Common myeloid progenitor, CD34-positive (primary cell): ENCODE measurements around the gene LINGO1.

Experiments used
- CTCF ChIA-PET: fragments of 350-600 bp; sonication (Branson Sonifier 250); formaldehyde crosslinking; loops from one replicate; lab custom pipeline; 2021; ENCODE audit warnings: antibody characterized with exemption; lab: Charles Lee
- POLR2A ChIA-PET: fragments of 350-600 bp; sonication (Branson Sonifier 250); formaldehyde crosslinking; loops from one replicate; lab custom pipeline; 2021; ENCODE audit warnings: antibody characterized with exemption; lab: Charles Lee
- DNase-seq, 3 donors: peaks; one replicate each; pipeline versions ENCODE4 v3.0.0 to v3.0.0-alpha.2; 2013
- H3K27ac ChIP-seq, 2 experiments: 1 replicate in 1 of 2; 2 replicates in 1 of 2; pipeline ENCODE4 v1.7.0; 2013; ENCODE audit warnings: inconsistent platforms in 2 of 2, low read length in 2 of 2, mild to moderate bottlenecking in 2 of 2, low read depth in 1 of 2, moderate library complexity in 1 of 2; ENCODE audit not compliant: severe bottlenecking in 2 of 2, insufficient read depth in 1 of 2, poor library complexity in 1 of 2
- H3K27me3 ChIP-seq, 5 experiments: replicated peaks in 2 of 5; 1 replicate in 3 of 5; 2 replicates in 2 of 5; pipeline versions ENCODE4 v1.6.1 to v1.7.0; 2013; ENCODE audit warnings: low read length in 4 of 5, mild to moderate bottlenecking in 2 of 5, moderate library complexity in 2 of 5, inconsistent platforms in 1 of 5; ENCODE audit not compliant: insufficient read depth in 5 of 5, control insufficient read depth in 4 of 5
- H3K36me3 ChIP-seq, 4 experiments: 1 replicate in 2 of 4; 2 replicates in 2 of 4; pipeline versions ENCODE4 v1.6.1 to v1.7.0; 2013; ENCODE audit warnings: low read length in 3 of 4, control low read depth in 1 of 4, mild to moderate bottlenecking in 1 of 4; ENCODE audit not compliant: control insufficient read depth in 4 of 4, insufficient read depth in 4 of 4
- H3K4me1 ChIP-seq, 4 experiments: 1 replicate in 3 of 4; 2 replicates in 1 of 4; pipeline versions ENCODE4 v1.6.1 to v1.7.1; 2013; ENCODE audit warnings: low read length in 3 of 4, mild to moderate bottlenecking in 3 of 4, control low read depth in 1 of 4, inconsistent platforms in 1 of 4, moderate library complexity in 1 of 4; ENCODE audit not compliant: control insufficient read depth in 4 of 4, insufficient read depth in 4 of 4; ENCODE audit errors: control extremely low read depth in 1 of 4
- H3K4me3 ChIP-seq, 7 experiments: 1 replicate in 4 of 7; 2 replicates in 3 of 7; pipeline versions ENCODE4 v1.5.1 to v1.7.0; 2013; ENCODE audit warnings: mild to moderate bottlenecking in 7 of 7, low read length in 6 of 7, moderate library complexity in 6 of 7, inconsistent platforms in 2 of 7, low read depth in 2 of 7, control low read depth in 1 of 7; ENCODE audit not compliant: insufficient read depth in 4 of 7, control insufficient read depth in 1 of 7; ENCODE audit errors: extremely low read depth in 1 of 7
- H3K9me3 ChIP-seq, 5 experiments: 1 replicate in 4 of 5; 2 replicates in 1 of 5; pipeline versions ENCODE4 v1.6.1 to v1.7.1; 2013; ENCODE audit warnings: low read length in 4 of 5, mild to moderate bottlenecking in 2 of 5, inconsistent platforms in 1 of 5, low read depth in 1 of 5, moderate library complexity in 1 of 5; ENCODE audit not compliant: control insufficient read depth in 4 of 5, insufficient read depth in 2 of 5; ENCODE audit errors: control extremely low read depth in 1 of 5
- WGBS: methylation state at CpG from one replicate; pipeline ENCODE4 v1.1.5; 2013; ENCODE audit not compliant: insufficient coverage; 5-methylcytosine and 5-hydroxymethylcytosine counted together

Gene LINGO1

GRCh38 chr15:77672135-77672534 is 39.4 kb upstream of the LINGO1 start:
- DNase-seq: no peak
- H3K4me3 ChIP-seq: no peak overlapping the region
- no peaks in the 10 kb centered on the region for H3K36me3 ChIP-seq
- 50% methylated on average over 1 of the region's 7 CpGs for WGBS
- H3K4me1 ChIP-seq: no peaks in the 10 kb centered on the region
- H3K9me3 ChIP-seq: peaks cover 0 to 2% (median 0%) of the 10 kb centered on the region in 5 experiments
- ChIA-PET CTCF (interaction anchor here (0.9 kb wide), 1 partner anchor 14 kb away, joined by 3 read pairs; no protein-coding TSS in a partner anchor), POLR2A (no interaction called here)
- no peak overlapping the region for H3K27ac ChIP-seq
- H3K27me3 ChIP-seq: peaks cover 0 to 44% (median 10%) of the 10 kb centered on the region in 5 experiments

GRCh38 chr15:77671362-77672056 is 38.8 kb upstream of the LINGO1 start:
- no peak for DNase-seq
- Histone ChIP-seq H3K4me1 (no peaks in the 10 kb centered on the region), H3K36me3 (no peaks in the 10 kb centered on the region), H3K27me3 (peaks cover 0 to 44% (median 10%) of the 10 kb centered on the region in 5 experiments), H3K4me3 (no peak overlapping the region), H3K9me3 (peaks cover 0 to 2% (median 0%) of the 10 kb centered on the region in 5 experiments), H3K27ac (no peak overlapping the region)
- ChIA-PET POLR2A (no interaction called here), CTCF (interaction anchor here (0.6 kb wide), 1 partner anchor 35 kb away, joined by 3 read pairs; no protein-coding TSS in a partner anchor)
- 80% methylated on average over 10 of the region's 13 CpGs for WGBS

- POLR2A ChIA-PET: no interaction called here
These were observed 38.0 kb upstream of the LINGO1 start for GRCh38 chr15:77670558-77671361.

GRCh38 chr15:77669896-77670295 is 37.2 kb upstream of the LINGO1 start:
- H3K36me3 ChIP-seq: no peaks in the 10 kb centered on the region
- H3K4me1 ChIP-seq: no peaks in the 10 kb centered on the region
- POLR2A ChIA-PET: no interaction called here
- H3K4me3 ChIP-seq: no peak overlapping the region
- CTCF ChIA-PET: no interaction called here
- no peak for DNase-seq
- H3K27me3 ChIP-seq: peaks cover 0 to 44% (median 13%) of the 10 kb centered on the region in 5 experiments
- peaks cover 0 to 2% (median 0%) of the 10 kb centered on the region in 5 experiments for H3K9me3 ChIP-seq
- WGBS: 100% methylated on average over 2 of the region's 4 CpGs
- H3K27ac ChIP-seq: no peak overlapping the region

More at GRCh38 chr15:77670558-77671361, 38.0 kb upstream of the LINGO1 start:
- Histone ChIP-seq H3K9me3 (peaks cover 0 to 2% (median 0%) of the 10 kb centered on the region in 5 experiments), H3K36me3 (no peaks in the 10 kb centered on the region), H3K4me3 (no peak overlapping the region), H3K27ac (no peak overlapping the region), H3K4me1 (no peaks in the 10 kb centered on the region), H3K27me3 (peaks cover 0 to 44% (median 13%) of the 10 kb centered on the region in 5 experiments)
- WGBS: 100% methylated on average over 4 of the region's 5 CpGs
- no peak for DNase-seq
- CTCF ChIA-PET: interaction anchor here (0.6 kb wide), 1 partner anchor 34 kb away, joined by 3 read pairs; no protein-coding TSS in a partner anchor

GRCh38 chr15:77667338-77668234 is 34.9 kb upstream of the LINGO1 start:
- 82% methylated on average over 9 of the region's 11 CpGs for WGBS
- H3K27me3 ChIP-seq: peaks cover 0 to 28% (median 11%) of the 10 kb centered on the region in 5 experiments
- no peak overlapping the region for H3K4me3 ChIP-seq
- CTCF ChIA-PET: no interaction called here
- H3K27ac ChIP-seq: no peak overlapping the region
- no peak for DNase-seq
- H3K36me3 ChIP-seq: no peaks in the 10 kb centered on the region
- POLR2A ChIA-PET: no interaction called here
- H3K9me3 ChIP-seq: no peaks in the 10 kb centered on the region
- no peaks in the 10 kb centered on the region for H3K4me1 ChIP-seq

- no peaks in the 10 kb centered on the region for H3K4me1 ChIP-seq
- H3K9me3 ChIP-seq: no peaks in the 10 kb centered on the region
- H3K36me3 ChIP-seq: no peaks in the 10 kb centered on the region
- DNase-seq: no peak
- ChIA-PET CTCF (interaction anchor here (2.3 kb wide), 1 partner anchor 10 kb away, joined by 9 read pairs; no protein-coding TSS in a partner anchor), POLR2A (no interaction called here)
- 96% methylated on average over 4 of the region's 5 CpGs for WGBS
- no peak overlapping the region for H3K4me3 ChIP-seq
- H3K27me3 ChIP-seq: peaks cover 0 to 16% (median 9%) of the 10 kb centered on the region in 5 experiments
- H3K27ac ChIP-seq: no peak overlapping the region
These were observed 33.6 kb upstream of the LINGO1 start for GRCh38 chr15:77666296-77666660.
